NCI-H1092 (cell line): ENCODE measurements around the gene KCND2.
"Not testable (repeated sequence)": the region's sequence is repeated elsewhere in the genome, so short reads cannot be mapped to it uniquely, and the experiment has no call there.

ENCODE experiments used
- DNase-seq: peaks from one replicate; lab custom pipeline; 2025; lab: John Stamatoyannopoulos, UW

The KCND2 gene

GRCh38 chr7:120587243-120587642 lies 314.3 kb downstream of the KCND2 start:
- no peak for DNase-seq

GRCh38 chr7:120588416-120588815 lies 315.4 kb downstream of the KCND2 start:
- DNase-seq = no peak

DNA sequence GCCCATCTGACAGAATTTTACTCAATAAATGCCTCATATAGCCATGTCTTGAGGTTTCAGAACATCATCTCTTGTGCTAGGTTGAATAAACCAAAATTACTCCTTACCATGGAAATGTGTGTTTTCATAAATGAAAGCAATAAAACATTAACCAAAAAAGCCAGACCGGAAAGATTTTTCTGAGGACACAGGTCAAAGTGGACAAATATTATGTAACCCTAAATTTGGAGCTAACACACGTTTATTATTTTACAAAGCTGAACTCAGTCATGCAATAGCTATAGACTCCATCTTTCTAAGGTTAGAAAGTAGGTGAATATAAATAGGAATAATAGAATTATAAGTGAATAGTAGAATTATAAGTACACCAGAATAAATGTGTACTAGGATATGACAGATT lies 315.9 kb downstream of the KCND2 start:
- DNase-seq = no peak

GRCh38 chr7:120600607-120601006 lies 327.6 kb downstream of the KCND2 start:
- DNase-seq = no peak

GRCh38 chr7:120603366-120603765 lies 330.4 kb downstream of the KCND2 start:
- DNase-seq = no peak

GRCh38 chr7:120609136-120609753 lies 336.3 kb downstream of the KCND2 start:
- DNase-seq = no peak

GRCh38 chr7:120611975-120612374 lies 339.0 kb downstream of the KCND2 start:
- DNase-seq = no peak

GRCh38 chr7:120615703-120616102 lies 342.7 kb downstream of the KCND2 start:
- no peak for DNase-seq

GRCh38 chr7:120617275-120617674 lies 344.3 kb downstream of the KCND2 start:
- DNase-seq = no peak

DNA sequence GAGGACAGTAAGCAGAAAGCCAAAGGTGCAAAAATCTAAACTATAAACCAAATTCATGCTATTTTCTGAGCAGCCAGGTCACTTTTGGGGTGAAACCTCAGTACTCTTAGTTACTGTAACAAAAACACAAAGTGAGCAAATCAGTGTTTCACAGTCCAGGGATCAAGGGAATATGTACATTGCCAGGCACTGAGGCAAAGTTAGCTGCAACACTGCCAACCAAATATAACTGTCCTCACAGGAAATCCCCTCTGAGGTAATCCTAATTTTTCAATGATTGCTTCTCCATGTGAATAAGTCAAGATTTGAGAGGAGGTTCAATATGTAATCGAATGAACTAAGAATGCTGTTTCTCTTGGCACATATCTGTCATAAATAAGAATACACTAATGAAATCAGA lies 355.3 kb downstream of the KCND2 start:
- DNase-seq = no peak

DNA sequence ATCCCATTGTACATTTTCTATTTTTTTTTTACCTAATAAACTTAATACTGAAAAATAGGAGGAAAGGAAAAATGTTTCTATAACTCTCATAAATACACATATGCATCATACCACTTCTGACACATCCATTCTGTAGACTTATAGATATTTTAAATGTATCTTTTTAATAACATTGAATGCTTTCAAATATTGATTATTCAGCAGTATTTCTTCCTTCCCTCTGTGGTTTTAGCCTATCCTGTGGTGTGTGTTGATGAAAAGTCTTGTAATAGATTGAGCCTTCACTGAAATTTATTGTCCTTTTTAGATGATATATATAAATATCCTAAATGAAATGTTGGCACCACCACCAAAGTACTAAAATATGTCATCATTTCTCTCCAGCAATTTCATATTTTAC lies 366.9 kb downstream of the KCND2 start:
- DNase-seq = no peak

GRCh38 chr7:120645966-120646365 lies 373.0 kb downstream of the KCND2 start:
- DNase-seq = no peak

DNA sequence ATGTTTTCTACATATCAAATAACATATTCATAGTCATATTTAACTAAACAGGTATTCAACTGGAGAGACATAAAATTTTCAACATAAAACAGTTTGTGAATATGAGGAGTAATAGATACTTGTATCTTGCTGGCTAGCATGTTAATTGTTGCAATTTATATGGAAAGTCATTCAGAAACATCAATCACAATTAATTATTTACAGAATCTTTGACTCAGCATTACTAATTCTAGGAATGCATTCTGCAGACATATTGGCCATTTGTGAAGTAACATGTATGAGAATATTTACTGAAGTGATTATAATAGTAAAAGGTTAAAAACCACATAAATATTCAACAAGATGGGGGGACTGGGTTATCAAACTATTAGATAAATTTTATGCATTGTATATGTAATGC lies 381.3 kb downstream of the KCND2 start:
- no peak for DNase-seq

- no peak for DNase-seq
Measured at GRCh38 chr7:120658516-120658915, 385.5 kb downstream of the KCND2 start.

- no peak for DNase-seq
Measured at GRCh38 chr7:120662291-120662690, 389.3 kb downstream of the KCND2 start.

DNA sequence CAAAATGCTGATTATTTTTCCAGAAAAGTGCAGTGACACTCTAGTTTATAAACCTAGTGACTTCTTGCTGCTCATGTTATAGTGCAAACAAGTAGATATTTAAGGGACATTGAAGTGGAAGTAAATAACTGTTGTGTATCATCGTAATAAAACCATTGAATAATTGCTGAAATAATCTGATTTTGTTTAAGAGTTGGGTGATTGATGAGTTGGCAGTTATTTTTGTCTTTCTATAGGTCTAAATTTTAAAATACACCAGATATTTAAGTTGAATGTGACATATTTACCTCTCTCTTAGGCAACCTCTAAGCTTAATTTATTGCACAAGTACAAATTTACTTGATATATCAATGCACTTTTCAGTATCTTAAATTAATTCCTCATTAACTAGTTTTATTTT lies 392.1 kb downstream of the KCND2 start:
- no peak for DNase-seq

DNA sequence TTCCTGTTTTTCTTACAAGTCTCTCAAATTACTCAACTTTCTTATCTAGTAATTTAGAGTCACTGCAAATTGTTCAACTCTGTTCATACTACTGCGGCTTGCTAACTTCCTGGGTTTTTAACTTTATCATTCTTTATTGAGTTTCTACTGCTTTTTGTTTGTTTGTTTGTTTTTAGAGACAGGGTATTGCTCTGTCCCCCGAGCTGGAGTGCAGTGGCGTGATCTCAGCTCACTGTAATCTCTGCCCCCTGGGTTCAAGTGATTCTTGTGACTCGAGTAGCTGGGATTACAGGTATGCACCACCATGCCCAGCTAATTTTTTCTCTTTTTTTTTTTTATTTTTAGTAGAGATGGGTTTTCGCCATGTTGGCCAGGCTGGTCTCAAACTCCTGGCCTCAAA lies 402.1 kb downstream of the KCND2 start:
- DNase-seq = no peak

DNA sequence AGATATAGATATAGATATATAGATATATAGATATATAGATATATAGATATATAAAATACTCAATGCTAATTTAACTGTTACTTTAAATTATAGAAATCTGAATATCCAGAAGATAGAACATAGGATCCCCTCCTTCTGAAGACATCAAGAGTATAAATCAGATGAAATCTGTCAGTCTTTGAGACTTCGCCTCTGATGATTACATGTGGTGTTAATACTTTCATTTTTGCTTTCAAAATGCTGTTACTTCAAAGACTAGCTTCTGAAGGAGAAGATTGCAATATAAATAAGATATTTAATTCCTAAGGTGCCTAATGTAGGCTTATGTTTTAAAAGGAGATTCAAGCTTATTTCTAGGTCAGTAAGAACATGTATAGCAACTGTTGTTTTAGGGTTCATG lies 404.6 kb downstream of the KCND2 start:
- DNase-seq = no peak

DNA sequence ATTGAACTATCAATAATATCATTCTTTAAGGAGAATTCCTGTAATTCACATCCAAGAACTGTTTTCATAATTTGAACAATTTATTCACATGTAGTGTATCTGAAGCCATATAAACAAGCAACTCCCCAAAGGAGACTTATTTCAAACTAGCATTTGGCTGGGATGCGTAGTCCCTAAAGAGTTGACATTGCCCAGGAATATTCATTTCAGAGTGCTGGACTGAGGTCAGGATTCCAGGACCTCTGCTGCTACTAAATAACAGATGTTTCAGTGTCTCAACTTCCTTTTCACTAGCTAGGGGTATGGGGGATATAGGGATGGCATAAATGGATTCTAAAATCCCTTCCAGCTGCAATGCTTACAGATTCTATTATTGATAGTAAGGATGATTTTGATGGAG lies 408.0 kb downstream of the KCND2 start:
- DNase-seq = no peak

GRCh38 chr7:120684463-120684862 lies 411.5 kb downstream of the KCND2 start:
- no peak for DNase-seq

DNA sequence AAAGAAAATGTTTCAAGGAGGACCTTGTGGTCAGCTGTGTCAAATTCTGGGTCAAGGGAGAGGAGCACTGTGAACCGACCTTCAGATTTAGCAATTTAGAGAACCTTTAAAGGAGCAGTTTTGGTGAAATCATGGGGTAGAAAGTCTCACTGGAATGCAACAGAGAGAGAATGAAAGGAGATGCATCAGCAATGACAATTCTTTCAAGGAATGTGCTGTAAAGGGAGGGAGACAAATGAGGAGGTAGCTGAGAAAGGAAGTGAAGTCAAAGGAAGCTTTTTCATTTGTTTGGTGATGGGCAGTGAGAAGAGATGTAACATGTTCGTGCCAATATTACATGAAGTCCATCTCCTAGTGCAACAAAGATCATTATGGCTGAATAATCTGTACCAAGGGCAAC lies 418.9 kb downstream of the KCND2 start:
- DNase-seq = no peak

- DNase-seq = peak; percentile 87
Measured at GRCh38 chr7:120695848-120696247, 422.9 kb downstream of the KCND2 start.

- no peak for DNase-seq
Measured at GRCh38 chr7:120700796-120701195, 427.8 kb downstream of the KCND2 start.

DNA sequence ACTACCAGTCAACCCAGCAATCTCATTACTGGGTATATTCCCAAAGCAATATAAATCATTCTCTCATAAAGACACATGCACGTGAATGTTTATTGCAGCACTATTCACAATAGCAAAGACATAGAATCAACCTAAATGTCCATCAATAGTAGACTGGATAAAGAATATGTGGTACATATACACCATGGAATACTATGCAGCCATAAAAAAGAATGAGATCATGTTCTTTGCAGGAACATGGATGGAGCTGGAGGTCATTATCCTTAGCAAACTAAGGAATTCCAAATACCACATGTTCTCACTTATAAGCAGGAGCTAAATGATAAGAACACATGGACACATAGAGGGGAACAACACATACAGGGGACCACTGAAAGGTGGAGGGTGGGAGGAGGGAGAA lies 429.4 kb downstream of the KCND2 start:
- DNase-seq = not testable (repeated sequence)
